Gastroesophageal sphincter (tissue), 4 donors: Measurements from ENCODE around the gene DUSP9. TPM values are rescaled to one million over a fixed set of nuclear protein-coding genes. Genes with fewer than 3 reads are reported as not detected.

Source experiments
- ATAC-seq: fragments of 150-250 bp; one replicate; pipeline ENCODE4 v1.9.1; 2016; ENCODE audit warnings: mild to moderate bottlenecking, moderate library complexity
- H3K27ac ChIP-seq, 4 donors: fragments of 200-600 bp; sonication (generic) in 3 of 4; 1 replicate in 3 of 4; 2 replicates in 1 of 4; pipeline ENCODE4 v1.5.1; 2016 to 2019
- H3K27me3 ChIP-seq: fragments of 200-600 bp; sonication (generic); one replicate; pipeline ENCODE4 v1.5.1; 2019
- H3K36me3 ChIP-seq, 2 donors: fragments of 200-600 bp; sonication (generic); one replicate each; pipeline ENCODE4 v1.5.1; 2019; ENCODE audit warnings: control low read depth in 1 of 2
- H3K4me1 ChIP-seq, 3 donors: fragments of 200-600 bp; sonication (generic); 1 replicate in 2 of 3; 2 replicates in 1 of 3; pipeline ENCODE4 v1.5.1; 2016 to 2019; ENCODE audit warnings: control low read depth in 2 of 3
- H3K4me3 ChIP-seq, 2 donors: fragments of 200-600 bp; sonication (generic); one replicate each; pipeline ENCODE4 v1.5.1; 2019; ENCODE audit warnings: mild to moderate bottlenecking in 1 of 2, moderate library complexity in 1 of 2
- H3K9me3 ChIP-seq, 3 donors: fragments of 200-600 bp; sonication (generic); one replicate each; pipeline ENCODE4 v1.5.1; 2017 to 2019; ENCODE audit warnings: control low read depth in 2 of 3
- CTCF ChIP-seq, 4 experiments: fragments of 200-600 bp in 2 of 4; fragments of 450-650 bp in 2 of 4; sonication (generic) in 1 of 4; IDR thresholded peaks; one replicate each; pipeline ENCODE4 v1.5.1; 2017 to 2019; ENCODE audit warnings: antibody characterized with exemption in 4 of 4, mild to moderate bottlenecking in 2 of 4, moderate library complexity in 2 of 4
- EP300 ChIP-seq: sonication (generic); formaldehyde crosslinking; IDR thresholded peaks from one replicate; pipeline ENCODE4 v1.6.1; 2017; ENCODE audit warnings: antibody characterized with exemption, mild to moderate bottlenecking
- POLR2A ChIP-seq, 2 donors: fragments of 450-650 bp; IDR thresholded peaks; one replicate each; pipeline ENCODE4 v1.6.1; 2017; ENCODE audit warnings: antibody characterized with exemption in 2 of 2, mild to moderate bottlenecking in 2 of 2, moderate library complexity in 1 of 2
- POLR2AphosphoS5 ChIP-seq: sonication (generic); formaldehyde crosslinking; IDR thresholded peaks from one replicate; pipeline ENCODE4 v1.6.1; 2017; ENCODE audit warnings: antibody characterized with exemption
- WGBS, 2 donors: methylation state at CpG; one replicate each; pipeline ENCODE4 v1.1.5; 2018; ENCODE audit warnings: low coverage in 1 of 2; 5-methylcytosine and 5-hydroxymethylcytosine counted together
- total RNA-seq, 4 donors: library from RNA; depleted of rRNA; stranded (reverse); fragments of >200 nt; gene quantifications; one replicate each; pipeline ENCODE4 v1.1.0, GENCODE V29; 2016

The DUSP9 gene
- total RNA-seq, 4 donors from 2014 or later: not detected

GRCh38 chrX:153633607-153634180, 13.3 kb upstream of the DUSP9 start:
- H3K36me3 ChIP-seq: no peaks in the 10 kb centered on the region
- no peak for TF ChIP-seq POLR2A (IDR thresholded peaks at IDR 0.05)
- TF ChIP-seq POLR2AphosphoS5: no peak
- no peak for TF ChIP-seq CTCF (IDR thresholded peaks at IDR 0.05)
- no peak for TF ChIP-seq EP300
- no peak overlapping the region for H3K27ac ChIP-seq
- H3K9me3 ChIP-seq: no peaks in the 10 kb centered on the region
- H3K4me1 ChIP-seq: no peaks in the 10 kb centered on the region
- no peak overlapping the region for H3K4me3 ChIP-seq
- ATAC-seq: no peak
- 87% methylated on average over 3 of the region's 15 CpGs; no CpG with 5 or more reads in 1 of the 2 donors for WGBS, 2 donors
- no peaks in the 10 kb centered on the region for H3K27me3 ChIP-seq

- Histone ChIP-seq H3K27ac (no peak overlapping the region), H3K36me3 (no peaks in the 10 kb centered on the region), H3K4me1 (no peaks in the 10 kb centered on the region), H3K9me3 (no peaks in the 10 kb centered on the region), H3K27me3 (no peaks in the 10 kb centered on the region), H3K4me3 (no peak overlapping the region)
- no peak for ATAC-seq
- no peak for TF ChIP-seq POLR2A (IDR thresholded peaks at IDR 0.05)
- TF ChIP-seq EP300: no peak
- TF ChIP-seq POLR2AphosphoS5: no peak
- no peak for TF ChIP-seq CTCF (IDR thresholded peaks at IDR 0.05)
- WGBS, 2 donors: no CpG with 5 or more reads among the region's 9 CpGs
Observed at GRCh38 chrX:153634236-153634635, 12.8 kb upstream of the DUSP9 start.

GRCh38 chrX:153634832-153635231, 12.2 kb upstream of the DUSP9 start:
- no peak for ATAC-seq
- H3K4me1 ChIP-seq: no peaks in the 10 kb centered on the region
- TF ChIP-seq POLR2A (IDR thresholded peaks at IDR 0.05) (no peak), POLR2AphosphoS5 (no peak), EP300 (no peak), CTCF (IDR thresholded peaks at IDR 0.05) (no peak)
- WGBS, 2 donors: 69 to 73% methylated on average over 7 of the region's 15 CpGs
- H3K27ac ChIP-seq: no peak overlapping the region
- H3K36me3 ChIP-seq: no peaks in the 10 kb centered on the region
- no peak overlapping the region for H3K4me3 ChIP-seq
- no peaks in the 10 kb centered on the region for H3K9me3 ChIP-seq
- H3K27me3 ChIP-seq: no peaks in the 10 kb centered on the region

- Histone ChIP-seq H3K27me3 (no peaks in the 10 kb centered on the region), H3K4me1 (no peaks in the 10 kb centered on the region), H3K36me3 (no peaks in the 10 kb centered on the region), H3K4me3 (no peak overlapping the region), H3K27ac (no peak overlapping the region), H3K9me3 (no peaks in the 10 kb centered on the region)
- WGBS, 2 donors: 83 to 100% methylated on average over 1 to 3 of the region's 6 CpGs
- no peak for ATAC-seq
- no peak for TF ChIP-seq POLR2A (IDR thresholded peaks at IDR 0.05)
- no peak for TF ChIP-seq EP300
- no peak for TF ChIP-seq CTCF (IDR thresholded peaks at IDR 0.05)
- no peak for TF ChIP-seq POLR2AphosphoS5
Observed at GRCh38 chrX:153635388-153635787, 11.6 kb upstream of the DUSP9 start.
